WI38 (cell line): ENCODE data around the gene KATNB1.
"Not testable (repeated sequence)": the region's sequence is repeated elsewhere in the genome, so short reads cannot be mapped to it uniquely, and the experiment has no call there.

Source experiments
- H3K4me3 ChIP-seq: 2 replicates; pipeline ENCODE4 v1.5.1; 2011; ENCODE audit warnings: low read depth, mild to moderate bottlenecking, control low read depth, low read length
- TF ChIP-seq, protein P1 (sequence below): IDR thresholded peaks from 2 replicates; pipeline ENCODE4 v1.5.1; 2012; ENCODE audit warnings: low read depth, mild to moderate bottlenecking, control low read depth, low read length

KATNB1 gene

DNA sequence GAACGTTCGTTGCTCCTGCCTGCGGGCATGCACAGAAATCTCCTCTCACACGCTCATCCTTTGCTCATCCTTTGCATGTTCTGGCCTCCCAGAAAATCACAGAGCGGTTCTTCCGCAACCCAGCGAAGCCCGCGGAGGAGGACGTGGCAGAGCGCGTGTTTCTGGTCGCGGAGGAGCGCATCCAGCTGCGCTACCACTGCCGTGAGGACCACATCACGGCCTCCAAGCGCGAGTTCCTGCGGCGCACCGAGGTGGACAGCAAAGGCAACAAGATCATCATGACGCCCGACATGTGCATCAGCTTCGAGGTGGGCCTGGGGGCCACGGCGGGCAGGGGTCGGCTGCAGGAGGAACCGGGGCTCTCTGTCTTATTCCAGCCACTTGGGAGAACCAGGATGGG is 9.6 kb upstream of the KATNB1 start:
- H3K4me3 ChIP-seq = no peak overlapping the region
- TF ChIP-seq, protein P1, sequence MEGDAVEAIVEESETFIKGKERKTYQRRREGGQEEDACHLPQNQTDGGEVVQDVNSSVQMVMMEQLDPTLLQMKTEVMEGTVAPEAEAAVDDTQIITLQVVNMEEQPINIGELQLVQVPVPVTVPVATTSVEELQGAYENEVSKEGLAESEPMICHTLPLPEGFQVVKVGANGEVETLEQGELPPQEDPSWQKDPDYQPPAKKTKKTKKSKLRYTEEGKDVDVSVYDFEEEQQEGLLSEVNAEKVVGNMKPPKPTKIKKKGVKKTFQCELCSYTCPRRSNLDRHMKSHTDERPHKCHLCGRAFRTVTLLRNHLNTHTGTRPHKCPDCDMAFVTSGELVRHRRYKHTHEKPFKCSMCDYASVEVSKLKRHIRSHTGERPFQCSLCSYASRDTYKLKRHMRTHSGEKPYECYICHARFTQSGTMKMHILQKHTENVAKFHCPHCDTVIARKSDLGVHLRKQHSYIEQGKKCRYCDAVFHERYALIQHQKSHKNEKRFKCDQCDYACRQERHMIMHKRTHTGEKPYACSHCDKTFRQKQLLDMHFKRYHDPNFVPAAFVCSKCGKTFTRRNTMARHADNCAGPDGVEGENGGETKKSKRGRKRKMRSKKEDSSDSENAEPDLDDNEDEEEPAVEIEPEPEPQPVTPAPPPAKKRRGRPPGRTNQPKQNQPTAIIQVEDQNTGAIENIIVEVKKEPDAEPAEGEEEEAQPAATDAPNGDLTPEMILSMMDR = no peak

DNA sequence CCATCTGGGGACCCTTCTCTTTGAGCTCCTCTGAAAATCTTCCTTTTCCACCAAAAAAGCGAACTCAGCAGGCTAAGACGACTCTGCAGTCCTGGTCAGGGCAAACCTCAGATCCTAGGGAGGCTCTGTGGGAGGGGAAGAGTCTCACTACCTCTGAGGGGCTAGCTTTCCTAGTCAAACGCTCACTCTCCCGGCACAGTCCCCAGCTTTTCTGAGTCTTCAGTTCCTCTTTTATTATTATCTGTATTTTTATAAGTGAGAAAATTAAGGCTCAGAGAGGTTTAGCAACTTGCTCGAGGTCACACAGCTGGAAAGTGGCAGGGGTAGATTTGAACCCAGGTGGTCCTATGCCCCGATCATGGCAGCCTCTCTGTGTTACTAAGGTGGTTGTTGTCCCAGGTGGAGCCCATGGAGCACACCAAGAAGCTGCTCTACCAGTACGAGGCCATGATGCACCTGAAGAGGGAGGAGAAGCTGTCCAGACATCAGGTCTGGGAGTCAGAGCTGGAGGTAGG is 9.1 kb upstream of the KATNB1 start:
- H3K4me3 ChIP-seq = no peak overlapping the region
- TF ChIP-seq, protein P1 = no peak

DNA sequence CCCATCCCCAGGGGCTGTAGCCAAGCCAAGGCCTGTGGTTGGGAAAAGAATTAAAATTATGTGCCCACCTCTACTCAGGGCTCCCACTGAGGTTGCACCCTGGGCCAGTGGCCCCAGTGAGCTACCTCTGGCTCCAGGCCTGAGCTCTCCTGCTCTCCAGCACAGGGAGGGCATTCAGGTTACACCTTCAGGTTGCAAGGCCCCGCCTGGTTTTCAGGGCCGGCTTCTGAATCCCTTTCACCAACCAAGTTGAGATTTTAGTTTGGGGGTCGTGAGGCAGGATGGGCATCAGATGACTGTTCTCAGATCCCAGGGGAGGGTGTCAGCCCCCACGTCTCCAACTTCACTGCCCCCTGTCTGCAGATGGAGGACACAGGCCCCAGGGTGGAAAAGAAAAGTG is 8.0 kb upstream of the KATNB1 start:
- TF ChIP-seq, protein P1 = no peak

DNA sequence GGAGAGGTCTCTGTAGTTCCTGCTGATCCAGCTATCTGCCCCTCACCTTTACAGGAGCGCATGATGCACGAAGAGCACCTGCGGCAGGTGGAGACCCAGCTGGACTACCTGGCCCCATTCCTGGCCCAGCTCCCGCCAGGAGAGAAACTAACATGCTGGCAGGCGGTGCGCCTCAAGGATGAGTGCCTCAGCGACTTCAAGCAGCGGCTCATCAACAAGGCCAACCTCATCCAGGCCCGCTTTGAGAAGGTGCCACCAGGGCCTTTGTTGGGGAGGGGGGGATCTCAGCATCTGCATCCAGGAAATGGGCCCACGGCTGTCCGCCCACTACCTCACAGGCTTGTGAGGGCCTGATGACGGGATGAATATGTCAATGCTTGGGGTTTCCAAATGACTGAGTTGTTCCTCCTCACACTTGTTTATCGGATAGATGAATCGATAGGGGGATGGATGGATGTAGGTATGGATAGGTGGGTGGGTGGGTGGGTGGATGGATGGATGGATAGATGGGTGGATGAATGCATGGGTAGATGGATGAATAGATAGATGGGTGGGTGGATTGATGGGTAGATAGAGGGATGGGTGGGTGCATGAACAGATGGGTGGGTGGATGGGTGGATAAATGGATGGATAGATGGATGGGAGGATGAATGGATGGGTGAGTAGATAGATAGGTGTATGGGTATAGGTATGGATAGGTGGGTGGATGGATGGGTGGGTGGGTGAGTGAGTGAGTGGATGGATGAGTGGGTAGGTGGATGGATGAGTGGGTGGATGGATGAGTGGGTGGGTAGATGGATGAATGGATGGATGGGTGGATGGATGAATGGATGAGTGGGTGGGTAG is 7.0 kb upstream of the KATNB1 start:
- TF ChIP-seq, protein P1 = no peak
- no peak overlapping the region for H3K4me3 ChIP-seq

More for the DNA sequence above, 8.0 kb upstream of the KATNB1 start:
- no peak overlapping the region for H3K4me3 ChIP-seq

DNA sequence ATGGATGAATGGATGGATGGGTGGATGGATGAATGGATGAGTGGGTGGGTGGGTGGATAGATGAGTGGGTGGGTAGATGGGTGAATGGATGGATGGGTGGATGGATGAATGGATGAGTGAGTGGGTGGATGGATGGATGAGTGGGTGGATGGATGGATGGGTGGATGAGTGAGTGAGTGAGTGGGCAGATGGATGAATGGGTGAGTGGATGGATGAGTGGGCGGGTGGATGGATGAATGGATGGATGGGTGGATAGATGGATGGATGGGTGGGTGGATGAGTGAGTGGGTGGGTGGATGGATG is 6.4 kb upstream of the KATNB1 start:
- H3K4me3 ChIP-seq = no peak overlapping the region
- TF ChIP-seq, protein P1 = no peak

DNA sequence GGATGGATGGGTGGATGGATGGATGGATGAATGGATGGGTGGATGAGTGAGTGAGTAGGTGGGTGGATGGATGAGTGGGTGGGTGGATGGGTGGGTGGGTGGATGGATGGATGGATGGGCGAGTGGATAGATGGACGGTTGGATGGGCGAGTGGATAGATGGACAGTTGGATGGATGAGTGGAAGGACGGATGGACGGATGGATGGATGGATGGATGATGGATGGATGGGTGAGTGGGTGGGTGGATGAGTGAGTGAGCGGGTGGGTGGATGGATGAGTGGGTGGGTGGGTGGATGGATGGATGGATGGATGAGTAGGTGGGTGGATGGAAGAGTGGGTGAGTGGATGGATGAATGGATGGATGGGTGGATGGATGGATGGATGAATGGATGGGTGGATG is 5.7 kb upstream of the KATNB1 start:
- not testable (repeated sequence) for H3K4me3 ChIP-seq

DNA sequence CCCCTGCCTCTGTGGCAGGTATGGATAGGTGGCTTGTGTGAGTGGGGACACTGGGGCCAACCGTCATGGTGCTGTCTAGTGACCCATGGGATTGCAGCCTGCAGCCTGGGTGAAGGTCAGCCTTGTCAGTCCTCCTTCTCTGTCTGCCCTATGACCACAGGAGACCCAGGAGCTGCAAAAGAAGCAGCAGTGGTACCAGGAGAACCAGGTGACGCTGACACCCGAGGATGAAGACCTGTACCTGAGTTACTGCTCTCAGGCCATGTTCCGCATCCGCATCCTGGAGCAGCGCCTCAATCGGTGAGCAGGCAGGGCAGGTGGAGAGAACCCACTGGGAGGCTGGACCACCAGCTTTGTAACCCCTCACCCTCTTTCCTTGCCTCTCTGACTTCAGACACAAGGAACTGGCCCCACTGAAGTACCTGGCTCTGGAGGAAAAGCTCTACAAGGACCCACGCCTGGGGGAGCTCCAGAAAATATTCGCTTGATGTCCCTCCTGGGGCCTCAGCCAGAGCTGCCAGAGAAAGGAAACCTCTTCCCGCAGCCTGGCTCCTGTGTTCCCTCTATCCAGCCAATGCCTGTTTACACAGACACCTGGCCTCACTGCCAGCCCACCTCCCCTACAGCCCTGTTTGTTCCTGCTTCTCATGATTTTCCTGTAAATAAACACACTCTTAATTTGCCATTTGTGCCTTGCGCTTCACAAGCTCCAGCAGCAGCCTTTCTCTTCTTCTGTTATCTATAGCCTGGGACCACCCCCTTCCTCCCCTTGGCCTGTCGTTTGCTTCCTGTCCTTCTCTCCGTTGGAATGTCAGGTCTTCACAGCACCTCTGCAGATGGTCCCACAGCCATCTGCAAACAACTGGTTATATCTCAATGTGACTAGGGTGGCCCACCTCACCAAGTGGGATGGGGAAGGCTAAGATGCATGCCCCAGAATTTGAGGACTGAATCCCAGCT is 4.5 kb upstream of the KATNB1 start:
- H3K4me3 ChIP-seq = no peak overlapping the region
- TF ChIP-seq, protein P1 = no peak
